Measurements from ENCODE around the gene USP13.

GRCh38 chr3:179733797-179734196, 81.0 kb downstream of the USP13 start:
- TF ChIP-seq, protein P1, sequence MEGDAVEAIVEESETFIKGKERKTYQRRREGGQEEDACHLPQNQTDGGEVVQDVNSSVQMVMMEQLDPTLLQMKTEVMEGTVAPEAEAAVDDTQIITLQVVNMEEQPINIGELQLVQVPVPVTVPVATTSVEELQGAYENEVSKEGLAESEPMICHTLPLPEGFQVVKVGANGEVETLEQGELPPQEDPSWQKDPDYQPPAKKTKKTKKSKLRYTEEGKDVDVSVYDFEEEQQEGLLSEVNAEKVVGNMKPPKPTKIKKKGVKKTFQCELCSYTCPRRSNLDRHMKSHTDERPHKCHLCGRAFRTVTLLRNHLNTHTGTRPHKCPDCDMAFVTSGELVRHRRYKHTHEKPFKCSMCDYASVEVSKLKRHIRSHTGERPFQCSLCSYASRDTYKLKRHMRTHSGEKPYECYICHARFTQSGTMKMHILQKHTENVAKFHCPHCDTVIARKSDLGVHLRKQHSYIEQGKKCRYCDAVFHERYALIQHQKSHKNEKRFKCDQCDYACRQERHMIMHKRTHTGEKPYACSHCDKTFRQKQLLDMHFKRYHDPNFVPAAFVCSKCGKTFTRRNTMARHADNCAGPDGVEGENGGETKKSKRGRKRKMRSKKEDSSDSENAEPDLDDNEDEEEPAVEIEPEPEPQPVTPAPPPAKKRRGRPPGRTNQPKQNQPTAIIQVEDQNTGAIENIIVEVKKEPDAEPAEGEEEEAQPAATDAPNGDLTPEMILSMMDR (conservative IDR thresholded peaks at IDR 0.05; ENCODE audit: low read length): no peak
- TF ChIP-seq EZH2phosphoT487 (IDR thresholded peaks at IDR 0.05; ENCODE audit: borderline replicate concordance): no peak
